ENCODE results near the gene PCNP. TPM values are rescaled to one million over a fixed set of nuclear protein-coding genes. Genes with fewer than 3 reads are reported as not detected.
A peak's percentile ranks its signal among the peaks of the same experiment; 100 is the strongest.

PCNP gene
- total RNA-seq, 2 donors from 2014 or later = 192 to 214 TPM

- Histone ChIP-seq H3K36me3 (ENCODE audit: control insufficient read depth, insufficient read depth, low read length) (no peaks in the 10 kb centered on the region), H3K27me3 (ENCODE audit: control insufficient read depth, insufficient read depth, low read length, poor library complexity, severe bottlenecking) (no peaks in the 10 kb centered on the region), H3K4me1 (ENCODE audit: control insufficient read depth, insufficient read depth, low read length) (no peaks in the 10 kb centered on the region), H3K9me3 (ENCODE audit: control insufficient read depth, low read length) (no peaks in the 10 kb centered on the region), H3K4me3 (ENCODE audit: low read length) (no peak overlapping the region), H3K9ac (ENCODE audit: extremely low read depth, low read length, poor library complexity, severe bottlenecking) (no peak overlapping the region), H3K27ac (ENCODE audit: low read depth, low read length) (no peak overlapping the region)
- Mint-ChIP-seq H3K4me1 (peaks cover 2% of the 10 kb centered on the region), H3K27ac (no peak overlapping the region), H3K36me3 (ENCODE audit: low read depth) (no peaks in the 10 kb centered on the region), H3K4me3 (no peak overlapping the region), H3K27me3 (ENCODE audit: insufficient read depth) (no peaks in the 10 kb centered on the region), H3K9me3 (peaks cover 2% of the 10 kb centered on the region)
- no peak for DNase-seq
- no peak for TF ChIP-seq CTCF (conservative IDR thresholded peaks at IDR 0.05)
- WGBS, 2 experiments (ENCODE audit: insufficient coverage in 1 of 2, insufficient read length in 1 of 2) = 95 to 100% methylated on average over 4 to 6 of the region's 6 CpGs
Measured at GRCh38 chr3:101615525-101615924, 41.5 kb downstream of the PCNP start.

GRCh38 chr3:101617478-101617877 lies 43.5 kb downstream of the PCNP start:
- H3K36me3 Mint-ChIP-seq (ENCODE audit: low read depth) = no peaks in the 10 kb centered on the region
- Histone ChIP-seq H3K36me3 (ENCODE audit: control insufficient read depth, insufficient read depth, low read length) (no peaks in the 10 kb centered on the region), H3K9me3 (ENCODE audit: control insufficient read depth, low read length) (no peaks in the 10 kb centered on the region), H3K4me1 (ENCODE audit: control insufficient read depth, insufficient read depth, low read length) (no peaks in the 10 kb centered on the region), H3K9ac (ENCODE audit: extremely low read depth, low read length, poor library complexity, severe bottlenecking) (no peak overlapping the region), H3K27me3 (ENCODE audit: control insufficient read depth, insufficient read depth, low read length, poor library complexity, severe bottlenecking) (no peaks in the 10 kb centered on the region), H3K27ac (ENCODE audit: low read depth, low read length) (no peak overlapping the region), H3K4me3 (ENCODE audit: low read length) (no peak overlapping the region)
- H3K4me1 Mint-ChIP-seq = peaks cover 2% of the 10 kb centered on the region
- TF ChIP-seq CTCF (conservative IDR thresholded peaks at IDR 0.05) = no peak
- no peaks in the 10 kb centered on the region for H3K27me3 Mint-ChIP-seq (ENCODE audit: insufficient read depth)
- DNase-seq = peak; percentile 36
- no peak overlapping the region for H3K4me3 Mint-ChIP-seq
- no peak overlapping the region for H3K27ac Mint-ChIP-seq
- 90 to 96% methylated on average over 4 to 7 of the region's 7 CpGs for WGBS, 2 experiments (ENCODE audit: insufficient coverage in 1 of 2, insufficient read length in 1 of 2)
- H3K9me3 Mint-ChIP-seq = peaks cover 2% of the 10 kb centered on the region

GRCh38 chr3:101618726-101619125 lies 44.7 kb downstream of the PCNP start:
- 100% methylated on average over 1 of the region's 1 CpG; no CpG with 5 or more reads in 1 of the 2 experiments for WGBS, 2 experiments (ENCODE audit: insufficient coverage in 1 of 2, insufficient read length in 1 of 2)
- peaks cover 4% of the 10 kb centered on the region for H3K36me3 Mint-ChIP-seq (ENCODE audit: low read depth)
- Histone ChIP-seq H3K4me1 (ENCODE audit: control insufficient read depth, insufficient read depth, low read length) (no peaks in the 10 kb centered on the region), H3K27ac (ENCODE audit: low read depth, low read length) (no peak overlapping the region), H3K9ac (ENCODE audit: extremely low read depth, low read length, poor library complexity, severe bottlenecking) (no peak overlapping the region), H3K9me3 (ENCODE audit: control insufficient read depth, low read length) (peaks cover 1% of the 10 kb centered on the region), H3K4me3 (ENCODE audit: low read length) (no peak overlapping the region), H3K36me3 (ENCODE audit: control insufficient read depth, insufficient read depth, low read length) (no peaks in the 10 kb centered on the region), H3K27me3 (ENCODE audit: control insufficient read depth, insufficient read depth, low read length, poor library complexity, severe bottlenecking) (no peaks in the 10 kb centered on the region)
- peaks cover 2% of the 10 kb centered on the region for H3K4me1 Mint-ChIP-seq
- no peaks in the 10 kb centered on the region for H3K27me3 Mint-ChIP-seq (ENCODE audit: insufficient read depth)
- no peak overlapping the region for H3K4me3 Mint-ChIP-seq
- no peak overlapping the region for H3K27ac Mint-ChIP-seq
- no peak for DNase-seq
- no peaks in the 10 kb centered on the region for H3K9me3 Mint-ChIP-seq
- no peak for TF ChIP-seq CTCF (conservative IDR thresholded peaks at IDR 0.05)
